HCT116 (cell line): ENCODE measurements around the gene IL11.

ENCODE experiments used
- ATF3 ChIP-seq: IDR thresholded peaks from 2 replicates; pipeline ENCODE4 v1.6.1; 2012
- CTCF ChIP-seq, 3 experiments: fragments of 200-600 bp in 1 of 3; sonication (generic) in 1 of 3; IDR thresholded peaks in 2 of 3; conservative IDR thresholded peaks in 1 of 3; 2 replicates each; pipeline ENCODE4 v1.5.1; 2012 to 2017; ENCODE audit warnings: low read depth in 2 of 3, low read length in 2 of 3, antibody characterized with exemption in 1 of 3, borderline replicate concordance in 1 of 3, control low read depth in 1 of 3, mild to moderate bottlenecking in 1 of 3, mixed read lengths in 1 of 3, mixed run types in 1 of 3, moderate library complexity in 1 of 3; ENCODE audit not compliant: insufficient read depth in 1 of 3
- EZH2 ChIP-seq: fragments of 200-600 bp; sonication (generic); IDR thresholded peaks from 2 replicates; pipeline ENCODE4 v1.6.1; 2017; ENCODE audit warnings: antibody characterized with exemption, mixed run types
- FOSL1 ChIP-seq: IDR thresholded peaks from 2 replicates; pipeline ENCODE4 v1.6.1; 2012; ENCODE audit warnings: low read depth
- MAX ChIP-seq: IDR thresholded peaks from 2 replicates; pipeline ENCODE4 v1.6.1; 2012
- POLR2A ChIP-seq: IDR thresholded peaks from 2 replicates; pipeline ENCODE4 v1.7.0; 2011; ENCODE audit warnings: borderline replicate concordance; ENCODE audit not compliant: insufficient read depth, insufficient read length; ENCODE audit errors: extremely low read depth
- RAD21 ChIP-seq: IDR thresholded peaks from 2 replicates; pipeline ENCODE4 v1.6.1; 2012; ENCODE audit warnings: low read depth, mild to moderate bottlenecking
- SIN3A ChIP-seq: IDR thresholded peaks from 2 replicates; pipeline ENCODE4 v1.6.1; 2012; ENCODE audit warnings: low read depth
- TCF7L2 ChIP-seq: IDR thresholded peaks from 2 replicates; pipeline ENCODE4 v1.7.0; 2011; ENCODE audit warnings: borderline replicate concordance, inconsistent platforms; ENCODE audit not compliant: insufficient read depth, insufficient read length; ENCODE audit errors: extremely low read depth

- TF ChIP-seq TCF7L2, result no peak
- TF ChIP-seq CTCF (IDR thresholded peaks at IDR 0.05 in 2 of 3, conservative IDR thresholded peaks at IDR 0.05 in 1 of 3; ENCODE audit: borderline replicate concordance in 1 of 3, insufficient read depth in 1 of 3, low read depth in 2 of 3, low read length in 2 of 3), result no peak
- TF ChIP-seq FOSL1, result no peak
- no peak for TF ChIP-seq EZH2
- TF ChIP-seq POLR2A, result peak; percentile 18
- no peak for TF ChIP-seq RAD21
- no peak for TF ChIP-seq SIN3A
- TF ChIP-seq ATF3, result no peak
- TF ChIP-seq MAX, result no peak
Observed at GRCh38 chr19:55389386-55390317, 19.4 kb upstream of the IL11 start.
